ENCODE results near the gene NTM.

The NTM gene

DNA sequence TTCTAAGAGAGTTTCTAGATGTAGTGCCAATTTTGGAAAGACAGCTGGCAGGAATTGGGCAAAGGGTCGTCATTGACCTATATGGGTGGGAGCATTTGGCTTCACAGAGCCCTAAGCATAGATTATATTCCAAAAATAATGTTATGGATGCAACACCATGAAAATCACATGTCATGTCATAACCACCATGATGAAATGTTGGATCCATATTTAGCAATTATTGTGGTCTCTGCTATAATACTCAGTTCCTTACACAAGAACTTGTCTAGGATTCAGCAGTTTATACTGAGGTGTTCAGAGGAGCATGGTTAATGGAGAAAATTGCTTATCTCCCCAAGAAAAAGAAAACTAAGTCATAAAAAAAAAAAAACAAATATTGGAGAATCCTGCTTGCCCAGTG lies 31.6 kb downstream of the NTM start:
- no peak for DNase-seq (ENCODE audit: low read depth)
- H3K4me3 ChIP-seq (ENCODE audit: low read depth, low read length), result no peak overlapping the region
- TF ChIP-seq, protein P1, sequence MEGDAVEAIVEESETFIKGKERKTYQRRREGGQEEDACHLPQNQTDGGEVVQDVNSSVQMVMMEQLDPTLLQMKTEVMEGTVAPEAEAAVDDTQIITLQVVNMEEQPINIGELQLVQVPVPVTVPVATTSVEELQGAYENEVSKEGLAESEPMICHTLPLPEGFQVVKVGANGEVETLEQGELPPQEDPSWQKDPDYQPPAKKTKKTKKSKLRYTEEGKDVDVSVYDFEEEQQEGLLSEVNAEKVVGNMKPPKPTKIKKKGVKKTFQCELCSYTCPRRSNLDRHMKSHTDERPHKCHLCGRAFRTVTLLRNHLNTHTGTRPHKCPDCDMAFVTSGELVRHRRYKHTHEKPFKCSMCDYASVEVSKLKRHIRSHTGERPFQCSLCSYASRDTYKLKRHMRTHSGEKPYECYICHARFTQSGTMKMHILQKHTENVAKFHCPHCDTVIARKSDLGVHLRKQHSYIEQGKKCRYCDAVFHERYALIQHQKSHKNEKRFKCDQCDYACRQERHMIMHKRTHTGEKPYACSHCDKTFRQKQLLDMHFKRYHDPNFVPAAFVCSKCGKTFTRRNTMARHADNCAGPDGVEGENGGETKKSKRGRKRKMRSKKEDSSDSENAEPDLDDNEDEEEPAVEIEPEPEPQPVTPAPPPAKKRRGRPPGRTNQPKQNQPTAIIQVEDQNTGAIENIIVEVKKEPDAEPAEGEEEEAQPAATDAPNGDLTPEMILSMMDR (IDR thresholded peaks at IDR 0.05; ENCODE audit: low read depth, low read length, missing control alignments), result no peak

DNA sequence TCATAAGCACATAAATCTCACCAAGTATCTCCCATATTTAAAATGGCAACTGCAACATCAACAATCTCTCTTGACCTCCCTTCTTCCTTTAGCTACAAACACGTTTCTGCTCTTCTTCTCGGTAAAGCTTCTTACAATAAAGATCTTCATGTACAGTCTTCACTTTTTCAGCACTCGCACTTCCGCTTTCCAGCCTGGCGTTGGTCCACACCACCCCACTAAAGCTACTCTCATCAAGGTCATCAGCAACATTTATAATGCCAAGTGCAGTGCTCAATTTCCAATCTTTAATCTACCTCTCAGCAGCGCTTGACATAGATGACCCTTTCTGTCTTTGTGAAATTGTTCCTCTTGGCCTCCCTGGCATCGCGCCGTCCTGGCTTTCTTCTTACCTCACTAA lies 33.6 kb downstream of the NTM start:
- DNase-seq (ENCODE audit: low read depth), result no peak
- H3K4me3 ChIP-seq (ENCODE audit: low read depth, low read length), result no peak overlapping the region
- TF ChIP-seq, protein P1 (IDR thresholded peaks at IDR 0.05; ENCODE audit: low read depth, low read length, missing control alignments), result no peak

DNA sequence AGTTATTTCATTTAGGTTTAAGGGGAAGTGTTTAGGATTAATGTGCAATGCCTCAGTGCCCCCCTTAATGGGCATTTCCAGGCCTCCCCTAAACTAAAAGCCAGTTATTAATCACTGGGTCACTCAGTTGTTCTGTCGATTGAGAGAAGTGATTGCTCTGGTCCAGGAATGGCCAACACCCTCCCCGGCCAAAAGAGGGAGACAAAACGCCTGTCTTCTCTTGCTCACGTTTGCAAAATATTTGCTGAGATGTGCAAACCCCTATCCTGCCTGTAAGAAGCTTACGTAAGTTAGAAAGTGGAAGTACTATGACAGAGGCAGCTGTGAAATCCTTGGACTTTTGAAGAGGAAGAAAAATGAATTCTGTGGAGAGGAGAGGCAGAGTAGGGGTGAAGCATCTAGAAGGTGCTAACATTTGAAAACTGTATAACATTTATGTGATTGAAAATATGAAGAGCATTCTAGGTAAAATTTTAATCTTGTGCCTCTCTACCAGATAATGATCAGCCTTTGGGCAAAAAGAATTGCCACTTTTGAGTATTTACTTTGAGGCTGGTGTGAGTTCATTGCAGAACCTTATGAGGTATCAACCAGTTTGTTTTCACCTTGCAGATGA lies 37.7 kb downstream of the NTM start:
- TF ChIP-seq, protein P1 (IDR thresholded peaks at IDR 0.05; ENCODE audit: low read depth, low read length, missing control alignments), result peak; percentile 67
- H3K4me3 ChIP-seq (ENCODE audit: low read depth, low read length), result no peak overlapping the region
- DNase-seq (ENCODE audit: low read depth), result peak; percentile 8

DNA sequence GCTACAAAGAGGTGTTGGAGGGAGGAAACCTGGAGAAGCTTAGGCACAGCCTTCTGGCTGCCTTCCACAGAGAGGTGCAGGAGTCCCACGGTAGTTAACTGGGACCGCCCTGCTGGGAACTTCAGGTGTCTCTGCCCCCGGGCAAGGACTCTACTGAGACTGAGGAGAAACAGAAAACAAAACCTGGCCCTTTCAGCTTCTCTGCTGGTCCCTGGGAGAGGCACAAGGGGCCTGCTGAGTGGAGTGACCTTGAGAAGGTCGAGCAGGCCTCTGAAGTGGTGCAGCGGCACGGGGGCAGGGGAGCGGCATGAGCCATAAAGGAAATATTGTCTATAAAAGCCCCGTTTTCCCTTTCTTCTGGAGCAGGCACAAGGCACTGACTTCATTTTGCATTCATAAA lies 38.9 kb downstream of the NTM start:
- H3K4me3 ChIP-seq (ENCODE audit: low read depth, low read length), result no peak overlapping the region
- TF ChIP-seq, protein P1 (IDR thresholded peaks at IDR 0.05; ENCODE audit: low read depth, low read length, missing control alignments), result no peak
- DNase-seq (ENCODE audit: low read depth), result no peak

DNA sequence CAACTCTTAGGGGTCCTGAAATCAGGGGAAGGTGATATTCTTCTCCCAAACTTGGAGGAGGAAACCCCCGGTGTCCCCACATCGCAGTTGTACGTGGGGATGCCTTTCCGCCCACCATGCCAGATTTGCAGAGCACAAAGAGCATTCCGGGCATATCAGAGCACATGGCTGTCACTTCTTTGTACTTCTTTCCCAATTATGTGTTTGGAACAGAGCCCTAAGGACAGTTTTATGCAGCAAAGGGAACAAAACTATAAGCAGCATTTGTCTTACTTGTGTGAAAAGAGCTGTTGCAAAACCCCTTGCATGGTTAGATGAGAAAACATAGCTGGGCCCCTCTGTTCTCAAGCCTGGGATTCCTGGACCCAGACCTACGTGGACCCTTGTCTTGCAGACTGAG lies 41.2 kb downstream of the NTM start:
- no peak overlapping the region for H3K4me3 ChIP-seq (ENCODE audit: low read depth, low read length)
- no peak for DNase-seq (ENCODE audit: low read depth)
- TF ChIP-seq, protein P1 (IDR thresholded peaks at IDR 0.05; ENCODE audit: low read depth, low read length, missing control alignments), result no peak

DNA sequence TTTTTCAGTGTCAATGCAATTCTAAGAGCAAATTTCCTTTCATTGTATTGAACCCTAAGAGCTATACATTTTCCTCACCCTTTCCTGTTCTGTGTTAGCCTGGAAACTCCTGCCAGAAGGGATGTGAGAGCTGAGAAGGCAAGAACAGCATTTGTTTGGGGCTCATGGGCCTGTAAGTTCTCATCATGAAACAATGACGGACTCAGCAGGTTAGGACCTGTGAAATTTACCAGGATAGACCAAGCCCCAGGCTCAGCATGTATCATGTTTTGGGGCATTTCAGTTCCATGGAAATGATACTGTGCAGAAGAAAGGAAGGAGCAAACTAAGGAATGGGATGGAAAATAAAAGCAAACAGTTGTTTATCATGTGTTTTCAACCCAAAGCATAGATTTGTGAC lies 41.6 kb downstream of the NTM start:
- no peak overlapping the region for H3K4me3 ChIP-seq (ENCODE audit: low read depth, low read length)
- TF ChIP-seq, protein P1 (IDR thresholded peaks at IDR 0.05; ENCODE audit: low read depth, low read length, missing control alignments), result no peak
- no peak for DNase-seq (ENCODE audit: low read depth)

DNA sequence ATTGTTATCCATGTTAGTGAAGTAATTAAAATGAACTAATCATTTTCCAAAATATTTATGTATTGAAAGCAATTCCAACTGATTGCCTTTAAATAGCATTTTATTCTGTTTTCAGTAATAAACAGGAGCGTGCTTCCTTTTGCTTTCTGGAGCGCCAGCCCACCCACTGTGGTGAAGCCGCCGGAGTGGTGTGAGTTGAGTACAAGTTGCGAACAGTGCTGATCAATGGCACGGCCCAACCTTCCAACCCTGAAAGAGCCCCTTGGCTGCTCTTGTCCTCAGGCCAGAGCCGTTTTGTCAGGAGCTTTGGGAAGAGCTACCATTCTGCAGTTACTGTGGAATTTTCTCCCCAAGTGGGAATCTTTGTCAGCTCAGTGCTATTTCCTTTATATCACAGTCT lies 42.8 kb downstream of the NTM start:
- H3K4me3 ChIP-seq (ENCODE audit: low read depth, low read length), result no peak overlapping the region
- DNase-seq (ENCODE audit: low read depth), result no peak
- TF ChIP-seq, protein P1 (IDR thresholded peaks at IDR 0.05; ENCODE audit: low read depth, low read length, missing control alignments), result no peak

Measured in GM12864 (cell line).